H1 (cell line): ENCODE results near the gene RIMKLA. TPM values are rescaled to one million over a fixed set of nuclear protein-coding genes. Genes with fewer than 3 reads are reported as not detected.

ENCODE experiments used
- CTCF ChIA-PET: fragments of 300-600 bp; sonication (Branson Sonifier 250); formaldehyde crosslinking; loops from one replicate; lab custom pipeline; 2021; ENCODE audit not compliant: partially characterized antibody; lab: Charles Lee
- POLR2A ChIA-PET: fragments of 300-600 bp; sonication (Branson Sonifier 250); formaldehyde crosslinking; loops from one replicate; lab custom pipeline; 2021; ENCODE audit warnings: inconsistent platforms; ENCODE audit not compliant: partially characterized antibody; lab: Charles Lee
- DNase-seq, 2 experiments: peaks; one replicate each; pipeline versions ENCODE4 v3.0.0 to v3.0.0-alpha.2; 2010 to 2022; ENCODE audit warnings: low spot score in 2 of 2, low read depth in 1 of 2, mixed read lengths in 1 of 2
- FAIRE-seq: peaks from 2 replicates; lab custom pipeline; 2011; peaks lifted over from hg19 to GRCh38; lab: Jason Lieb, UNC
- H2AFZ ChIP-seq: 2 replicates; pipeline ENCODE4 v1.8.1; 2012; ENCODE audit warnings: low read length, inconsistent platforms
- H2AK5ac ChIP-seq: 2 replicates; pipeline ENCODE4 v1.6.1; 2013; ENCODE audit warnings: low read depth, low read length
- H2BK120ac ChIP-seq: replicated peaks from 2 replicates; pipeline ENCODE3; 2013; ENCODE audit warnings: low read depth, low read length, inconsistent platforms
- H2BK12ac ChIP-seq: 2 replicates; pipeline ENCODE4 v1.6.1; 2013; ENCODE audit warnings: low read depth, low read length
- H2BK15ac ChIP-seq: 2 replicates; pipeline ENCODE4 v1.6.1; 2013; ENCODE audit warnings: low read length
- H2BK20ac ChIP-seq: 2 replicates; pipeline ENCODE4 v1.6.1; 2013; ENCODE audit warnings: low read length
- H2BK5ac ChIP-seq: 2 replicates; pipeline ENCODE4 v1.6.1; 2013; ENCODE audit warnings: low read depth, low read length
- H3K14ac ChIP-seq: 2 replicates; pipeline ENCODE4 v1.6.1; 2013; ENCODE audit warnings: inconsistent platforms; ENCODE audit not compliant: insufficient read length
- H3K18ac ChIP-seq: 2 replicates; pipeline ENCODE4 v1.6.1; 2013; ENCODE audit warnings: low read length; ENCODE audit errors: extremely low read depth
- H3K23ac ChIP-seq: 2 replicates; pipeline ENCODE4 v1.6.1; 2013; ENCODE audit warnings: inconsistent platforms; ENCODE audit not compliant: insufficient read length
- H3K23me2 ChIP-seq: 2 replicates; pipeline ENCODE4 v1.6.1; 2013; ENCODE audit warnings: low read depth, low read length
- H3K27ac ChIP-seq: 2 replicates; pipeline ENCODE4 v1.6.1; 2011; ENCODE audit warnings: low read depth, low read length, inconsistent platforms
- H3K27me3 ChIP-seq, 4 experiments: replicated peaks in 1 of 4; 1 replicate in 1 of 4; 2 replicates in 3 of 4; pipeline versions ENCODE4 v1.6.1 to v1.8.1; 2011 to 2013; ENCODE audit warnings: low read length in 3 of 4, mild to moderate bottlenecking in 3 of 4, inconsistent platforms in 2 of 4, mixed read lengths in 2 of 4, moderate library complexity in 1 of 4; ENCODE audit not compliant: control insufficient read depth in 3 of 4, insufficient read depth in 3 of 4; ENCODE audit errors: extremely low read depth in 1 of 4
- H3K36me3 ChIP-seq, 4 experiments: 2 replicates each; pipeline versions ENCODE4 v1.6.1 to v1.8.1; 2011 to 2013; ENCODE audit warnings: mild to moderate bottlenecking in 4 of 4, low read length in 3 of 4, moderate library complexity in 2 of 4, control low read depth in 1 of 4, inconsistent platforms in 1 of 4; ENCODE audit not compliant: insufficient read depth in 4 of 4, control insufficient read depth in 2 of 4
- H3K4ac ChIP-seq: replicated peaks from 2 replicates; pipeline ENCODE3; 2013; ENCODE audit warnings: low read length, low read depth, mixed read lengths, inconsistent platforms; ENCODE audit not compliant: insufficient read length
- H3K4me1 ChIP-seq, 4 experiments: replicated peaks in 1 of 4; 1 replicate in 1 of 4; 2 replicates in 3 of 4; pipeline versions ENCODE4 v1.6.1 to v1.8.1; 2011 to 2013; ENCODE audit warnings: low read length in 3 of 4, inconsistent platforms in 2 of 4, mixed read lengths in 1 of 4; ENCODE audit not compliant: insufficient read depth in 4 of 4, control insufficient read depth in 3 of 4
- H3K4me2 ChIP-seq, 2 experiments: 2 replicates each; pipeline versions ENCODE4 v1.6.1 to v1.8.1; 2011 to 2013; ENCODE audit warnings: low read depth in 2 of 2, low read length in 2 of 2, control low read depth in 1 of 2, inconsistent platforms in 1 of 2, mild to moderate bottlenecking in 1 of 2; ENCODE audit not compliant: insufficient read depth in 1 of 2
- H3K4me3 ChIP-seq, 4 experiments: fragments of 200-600, 300-600 bp in 1 of 4; sonication (generic), shearing (Covaris generic), sonication (Bioruptor Twin) in 1 of 4; 2 replicates each; pipeline versions ENCODE4 v1.5.1 to v1.8.1; 2011 to 2016; ENCODE audit warnings: low read length in 4 of 4, low read depth in 3 of 4, control low read depth in 2 of 4, inconsistent platforms in 2 of 4, mild to moderate bottlenecking in 2 of 4, mixed read lengths in 1 of 4, moderate library complexity in 1 of 4; ENCODE audit not compliant: insufficient read depth in 2 of 4; ENCODE audit errors: extremely low read depth in 1 of 4
- H3K56ac ChIP-seq: replicated peaks from 2 replicates; pipeline ENCODE3; 2013; ENCODE audit warnings: low read depth, mild to moderate bottlenecking, mixed read lengths, low read length, inconsistent platforms; ENCODE audit not compliant: insufficient read length
- H3K79me1 ChIP-seq: 2 replicates; pipeline ENCODE4 v1.6.1; 2013; ENCODE audit warnings: low read depth, low read length, control low read depth
- H3K79me2 ChIP-seq, 2 experiments: 2 replicates each; pipeline versions ENCODE4 v1.6.1 to v1.8.1; 2012 to 2013; ENCODE audit warnings: low read length in 2 of 2, mild to moderate bottlenecking in 2 of 2, inconsistent platforms in 1 of 2; ENCODE audit not compliant: insufficient read depth in 2 of 2, control insufficient read depth in 1 of 2
- H3K9ac ChIP-seq, 4 experiments: replicated peaks in 1 of 4; 1 replicate in 1 of 4; 2 replicates in 3 of 4; pipeline versions ENCODE4 v1.6.1 to v1.8.1; 2011 to 2013; ENCODE audit warnings: low read depth in 3 of 4, low read length in 3 of 4, control low read depth in 2 of 4, mild to moderate bottlenecking in 2 of 4, moderate library complexity in 2 of 4, inconsistent platforms in 1 of 4; ENCODE audit errors: extremely low read depth in 1 of 4
- H3K9me3 ChIP-seq, 2 experiments: 2 replicates each; pipeline versions ENCODE4 v1.6.1 to v1.8.1; 2012 to 2013; ENCODE audit warnings: mild to moderate bottlenecking in 2 of 2, moderate library complexity in 2 of 2, control low read depth in 1 of 2, inconsistent platforms in 1 of 2, low read depth in 1 of 2, low read length in 1 of 2, mixed read lengths in 1 of 2; ENCODE audit not compliant: insufficient read depth in 2 of 2
- H4K20me1 ChIP-seq, 2 experiments: replicated peaks in 1 of 2; 2 replicates each; pipeline versions ENCODE3 to v1.8.1; 2011 to 2013; ENCODE audit warnings: inconsistent platforms in 2 of 2, low read length in 2 of 2, mild to moderate bottlenecking in 1 of 2; ENCODE audit not compliant: insufficient read depth in 2 of 2, control insufficient read depth in 1 of 2
- H4K5ac ChIP-seq: 2 replicates; pipeline ENCODE4 v1.6.1; 2013; ENCODE audit warnings: low read length, low read depth, mixed read lengths, inconsistent platforms; ENCODE audit not compliant: insufficient read length
- H4K8ac ChIP-seq: 2 replicates; pipeline ENCODE4 v1.8.0; 2013; ENCODE audit warnings: mild to moderate bottlenecking, moderate library complexity, low read length, inconsistent platforms; ENCODE audit not compliant: insufficient read depth; ENCODE audit errors: extremely low read depth
- H4K91ac ChIP-seq: replicated peaks from 2 replicates; pipeline ENCODE3; 2013; ENCODE audit warnings: low read length, mixed read lengths, inconsistent platforms; ENCODE audit not compliant: insufficient read length
- POU5F1 ChIP-seq: IDR thresholded peaks from 2 replicates; pipeline ENCODE4 v1.6.1; 2011; ENCODE audit warnings: low read depth, mild to moderate bottlenecking, low read length, moderate library complexity
- RNF2 ChIP-seq: fragments of 200-900, 300-1000 bp; sonication (generic); IDR thresholded peaks from 2 replicates; pipeline ENCODE4 v1.7.1; 2016; ENCODE audit warnings: borderline replicate concordance, low read depth, mild to moderate bottlenecking, antibody characterized with exemption, low read length; ENCODE audit not compliant: poor library complexity, severe bottlenecking; ENCODE audit errors: missing control alignments
- RXRA ChIP-seq: IDR thresholded peaks from 2 replicates; pipeline ENCODE4 v1.6.1; 2011; ENCODE audit warnings: low read depth, mild to moderate bottlenecking, low read length, moderate library complexity; ENCODE audit not compliant: insufficient read depth
- TAF1 ChIP-seq: IDR thresholded peaks from 2 replicates; pipeline ENCODE4 v1.6.1; 2011; ENCODE audit warnings: mild to moderate bottlenecking, low read depth, low read length
- WGBS, 2 experiments: shearing (Covaris generic) in 1 of 2; methylation state at CpG; one replicate each; pipeline versions ENCODE4 v1.1.6 to v1.1.7; 2013 to 2015; ENCODE audit warnings: low lambda C conversion rate in 2 of 2, mixed read lengths in 2 of 2, inconsistent platforms in 1 of 2, low coverage in 1 of 2, missing lambda C conversion rate in 1 of 2; ENCODE audit not compliant: insufficient replicate concordance in 2 of 2, insufficient coverage in 1 of 2, insufficient read length in 1 of 2; ENCODE audit errors: extremely low coverage in 1 of 2, missing lambda C conversion rate in 1 of 2; 5-methylcytosine and 5-hydroxymethylcytosine counted together
- polyA plus RNA-seq, 7 experiments: library from polyadenylated mRNA; depleted of rRNA in 3 of 7; stranded (reverse) in 5 of 7; unstranded in 2 of 7; fragments of >200 nt in 5 of 7; fragments of 200-250 nt in 2 of 7; gene quantifications; 1 replicate in 5 of 7; 2 replicates in 1 of 7; 4 replicates in 1 of 7; pipeline versions ENCODE4 v1.2.1 to v1.2.3, GENCODE V29; 2011 to 2013; ENCODE audit warnings: missing spikeins in 2 of 7, mixed read lengths in 2 of 7
- total RNA-seq: library from RNA; stranded (reverse); fragmentation: NEBNext Ultra II Directional; extraction: Animal tissue kit (Norgen Biotek cat#: 25700); gene quantifications from 2 replicates; pipeline ENCODE4 v1.2.1, GENCODE V29; 2021

RIMKLA gene
- total and polyA plus RNA-seq, 2 of the 8 experiments (the other 6 are each of a cell fraction or from before 2014, with no cell fraction given): 3.2 to 5.8 TPM

DNA sequence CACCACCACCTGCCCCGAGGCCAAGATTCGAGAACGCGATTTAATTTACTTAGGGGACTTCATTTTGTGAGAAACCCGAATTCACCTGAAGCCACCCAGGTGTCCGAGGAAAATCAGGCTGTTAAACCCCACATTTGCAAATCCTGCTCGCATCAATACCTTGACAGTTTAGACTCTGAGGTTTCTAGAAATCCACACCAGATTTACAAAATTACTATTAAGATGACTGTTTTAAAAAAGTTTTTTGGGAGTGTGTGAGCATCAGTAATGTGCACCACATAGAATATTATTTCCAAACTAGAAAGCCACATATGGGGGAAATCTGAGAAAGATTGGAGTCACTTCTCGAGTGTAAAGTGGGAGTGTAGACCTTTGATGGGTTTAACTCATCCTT is 685 bp downstream of the RIMKLA start:
- no peak overlapping the region for H2AFZ ChIP-seq
- peak overlapping the region; percentile 57 to 74 (median 63) for H3K4me3 ChIP-seq
- H3K27me3 ChIP-seq: peaks cover 2 to 14% (median 9%) of the 10 kb centered on the region in 4 experiments
- H3K14ac ChIP-seq: no peak overlapping the region
- no peak overlapping the region for H3K56ac ChIP-seq
- DNase-seq (no peak), FAIRE-seq (no peak)
- no peak overlapping the region for H3K27ac ChIP-seq
- H3K23ac ChIP-seq: no peak overlapping the region
- H3K4me2 ChIP-seq: peak overlapping the region; percentile 55 to 76
- H4K5ac ChIP-seq: no peak overlapping the region
- peaks cover 0 to 3% (median under 1%) of the 10 kb centered on the region in 4 experiments; a peak in 3 of 7 replicates for H3K4me1 ChIP-seq
- CTCF ChIA-PET: no interaction called here
- no peak overlapping the region for H3K4ac ChIP-seq
- TF ChIP-seq TAF1 (no peak), POU5F1 (no peak), RXRA (no peak), RNF2 (no peak)
- H3K79me1 ChIP-seq: no peaks in the 10 kb centered on the region
- no peak overlapping the region for H2BK5ac ChIP-seq
- H3K18ac ChIP-seq: 0 out of 2 replicates have a peak overlapping the region, but pooled peaks have one; percentile 55
- no peak overlapping the region for H4K91ac ChIP-seq
- H2AK5ac ChIP-seq: no peak overlapping the region
- no peaks in the 10 kb centered on the region for H3K79me2 ChIP-seq
- no peaks in the 10 kb centered on the region for H3K36me3 ChIP-seq
- H3K23me2 ChIP-seq: peaks cover 10% of the 10 kb centered on the region
- H3K9ac ChIP-seq: no peak overlapping the region
- no peak overlapping the region for H2BK12ac ChIP-seq
- POLR2A ChIA-PET: interaction anchor here (1.2 kb wide), 1 partner anchor 74 kb away, joined by 4 read pairs; no protein-coding TSS in a partner anchor
- no peak overlapping the region for H2BK120ac ChIP-seq
- H4K20me1 ChIP-seq: no peaks in the 10 kb centered on the region
- no peak overlapping the region for H2BK15ac ChIP-seq
- H2BK20ac ChIP-seq: no peak overlapping the region
- H4K8ac ChIP-seq: no peak overlapping the region
- no peaks in the 10 kb centered on the region for H3K9me3 ChIP-seq
- 22% methylated on average over 8 of the region's 8 CpGs; no CpG with 5 or more reads in 1 of the 2 experiments for WGBS, 2 experiments
